A549 (cell line): ENCODE measurements around the gene NHLRC2.

ENCODE experiments used
- BHLHE40 ChIP-seq: IDR thresholded peaks from 2 replicates; pipeline ENCODE4 v1.6.1; 2012; ENCODE audit warnings: low read depth, low read length, inconsistent platforms
- EP300 ChIP-seq, 2 experiments: fragments of >200 bp; sonication (Bioruptor Twin); formaldehyde crosslinking; IDR thresholded peaks; 2 replicates in 1 of 2; 3 replicates in 1 of 2; pipeline ENCODE4 v1.6.1; 2016 to 2017
- FOSL2 ChIP-seq, 2 experiments: fragments of 450-650 bp in 1 of 2; fragments of >200 bp in 1 of 2; sonication (Bioruptor Twin) in 1 of 2; formaldehyde crosslinking; IDR thresholded peaks; 2 replicates each; pipeline versions ENCODE4 v1.5.0 to v1.6.1; 2016 to 2020; ENCODE audit warnings: mild to moderate bottlenecking in 1 of 2, moderate library complexity in 1 of 2
- HDAC2 ChIP-seq: fragments of 200-600 bp; sonication (generic); IDR thresholded peaks from 2 replicates; pipeline ENCODE4 v1.6.1; 2016
- MYC ChIP-seq: IDR thresholded peaks from 2 replicates; pipeline ENCODE4 v1.6.1; 2012; ENCODE audit warnings: mild to moderate bottlenecking, inconsistent platforms, low read length, improper control_type of control experiment, borderline replicate concordance
- NFE2L2 ChIP-seq: fragments of 150-350 bp; conservative IDR thresholded peaks from 2 replicates; pipeline ENCODE4 v1.6.1; 2014; ENCODE audit warnings: low read length
- NR3C1 ChIP-seq: fragments of >200 bp; sonication (Bioruptor Twin); formaldehyde crosslinking; IDR thresholded peaks from 3 replicates; pipeline ENCODE4 v1.6.1; 2017
- POLR2A ChIP-seq: IDR thresholded peaks from 2 replicates; pipeline ENCODE4 v1.6.1; 2012; ENCODE audit warnings: mild to moderate bottlenecking, low read length
- RAD21 ChIP-seq, 2 experiments: fragments of >200 bp in 1 of 2; sonication (Bioruptor Twin) in 1 of 2; formaldehyde crosslinking in 1 of 2; IDR thresholded peaks in 1 of 2; conservative IDR thresholded peaks in 1 of 2; 2 replicates in 1 of 2; 3 replicates in 1 of 2; pipeline ENCODE4 v1.6.1; 2012 to 2018; ENCODE audit warnings: inconsistent platforms in 1 of 2
- TF ChIP-seq, protein P1 (sequence below): fragments of >200 bp; sonication (Bioruptor Twin); formaldehyde crosslinking; IDR thresholded peaks from 3 replicates; pipeline ENCODE4 v1.5.1; 2016
- TF ChIP-seq, protein P2 (sequence below): IDR thresholded peaks from 2 replicates; pipeline ENCODE4 v1.6.1; 2012

DNA sequence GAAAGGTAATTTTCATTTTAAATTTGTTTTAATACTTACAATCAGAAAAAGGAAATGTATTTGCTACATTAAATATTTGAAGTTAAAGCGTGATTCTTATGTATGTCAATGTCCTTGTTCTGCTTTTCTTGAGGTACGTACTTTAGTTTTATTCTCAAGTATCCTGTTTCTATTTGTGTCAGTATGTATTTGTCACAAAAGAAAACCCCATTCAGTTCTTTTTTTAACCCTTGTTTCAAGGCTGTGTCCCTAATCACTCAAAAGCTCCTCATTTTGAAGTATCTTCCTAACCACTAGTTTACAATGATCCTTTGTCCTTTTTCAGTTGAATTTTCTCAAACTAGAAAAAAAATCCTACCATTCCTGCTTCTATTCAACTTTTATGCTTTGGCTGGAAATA is 25.2 kb downstream of the NHLRC2 start:
- TF ChIP-seq POLR2A (no peak), FOSL2 (IDR thresholded peaks at IDR 0.05) (no peak), FOSL2 (CRISPR knock-in tag; IDR thresholded peaks at IDR 0.05) (no peak), BHLHE40 (no peak), HDAC2 (no peak), NFE2L2 (no peak), RAD21 (conservative IDR thresholded peaks at IDR 0.05 in 1 of 2, IDR thresholded peaks at IDR 0.05 in 1 of 2) (no peak), MYC (no peak), NR3C1 (no peak), EP300 (IDR thresholded peaks at IDR 0.05) (no peak)
- TF ChIP-seq, protein P1, sequence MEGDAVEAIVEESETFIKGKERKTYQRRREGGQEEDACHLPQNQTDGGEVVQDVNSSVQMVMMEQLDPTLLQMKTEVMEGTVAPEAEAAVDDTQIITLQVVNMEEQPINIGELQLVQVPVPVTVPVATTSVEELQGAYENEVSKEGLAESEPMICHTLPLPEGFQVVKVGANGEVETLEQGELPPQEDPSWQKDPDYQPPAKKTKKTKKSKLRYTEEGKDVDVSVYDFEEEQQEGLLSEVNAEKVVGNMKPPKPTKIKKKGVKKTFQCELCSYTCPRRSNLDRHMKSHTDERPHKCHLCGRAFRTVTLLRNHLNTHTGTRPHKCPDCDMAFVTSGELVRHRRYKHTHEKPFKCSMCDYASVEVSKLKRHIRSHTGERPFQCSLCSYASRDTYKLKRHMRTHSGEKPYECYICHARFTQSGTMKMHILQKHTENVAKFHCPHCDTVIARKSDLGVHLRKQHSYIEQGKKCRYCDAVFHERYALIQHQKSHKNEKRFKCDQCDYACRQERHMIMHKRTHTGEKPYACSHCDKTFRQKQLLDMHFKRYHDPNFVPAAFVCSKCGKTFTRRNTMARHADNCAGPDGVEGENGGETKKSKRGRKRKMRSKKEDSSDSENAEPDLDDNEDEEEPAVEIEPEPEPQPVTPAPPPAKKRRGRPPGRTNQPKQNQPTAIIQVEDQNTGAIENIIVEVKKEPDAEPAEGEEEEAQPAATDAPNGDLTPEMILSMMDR = no peak
- TF ChIP-seq, protein P2, sequence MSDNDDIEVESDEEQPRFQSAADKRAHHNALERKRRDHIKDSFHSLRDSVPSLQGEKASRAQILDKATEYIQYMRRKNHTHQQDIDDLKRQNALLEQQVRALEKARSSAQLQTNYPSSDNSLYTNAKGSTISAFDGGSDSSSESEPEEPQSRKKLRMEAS = no peak
